ENCODE results near the gene PTPRG.

GRCh38 chr3:61964566-61964965, 403.2 kb downstream of the PTPRG start:
- TF ChIP-seq CTCF (conservative IDR thresholded peaks at IDR 0.05; ENCODE audit: low read length) (no peak), EZH2phosphoT487 (IDR thresholded peaks at IDR 0.05; ENCODE audit: borderline replicate concordance) (no peak)

Measured in Loucy (cell line).